ENCODE measurements around the gene MICAL3.

MICAL3 gene

GRCh38 chr22:17864398-17865182 lies 159.8 kb downstream of the MICAL3 start:
- peaks cover 64% of the 10 kb centered on the region for H3K36me3 ChIP-seq
- no peaks in the 10 kb centered on the region for H3K27me3 ChIP-seq
- no peak for TF ChIP-seq Cebpa-rat (IDR thresholded peaks at IDR 0.05)
- H3K4me2 ChIP-seq, result no peak overlapping the region
- H3K4me3 ChIP-seq, result no peak overlapping the region
- H3K9me3 ChIP-seq, result no peaks in the 10 kb centered on the region
- no peak overlapping the region for H3K27ac ChIP-seq
- H4K20me1 ChIP-seq, result peaks cover 3% of the 10 kb centered on the region
- H3K4me1 ChIP-seq, result peaks cover 36% of the 10 kb centered on the region
- no peak overlapping the region for H3K9ac ChIP-seq

- H3K4me1 ChIP-seq, result peaks cover 34% of the 10 kb centered on the region
- no peak overlapping the region for H3K27ac ChIP-seq
- H3K4me3 ChIP-seq, result no peak overlapping the region
- peaks cover 21% of the 10 kb centered on the region for H4K20me1 ChIP-seq
- H3K36me3 ChIP-seq, result peaks cover 61% of the 10 kb centered on the region
- H3K27me3 ChIP-seq, result no peaks in the 10 kb centered on the region
- TF ChIP-seq Cebpa-rat (IDR thresholded peaks at IDR 0.05), result no peak
- H3K4me2 ChIP-seq, result peak overlapping the region; percentile 15; the same call in 1 of the 2 replicates
- no peak overlapping the region for H3K9ac ChIP-seq
- no peaks in the 10 kb centered on the region for H3K9me3 ChIP-seq
These were observed 161.6 kb downstream of the MICAL3 start for GRCh38 chr22:17862646-17863181.

GRCh38 chr22:17861909-17862308 lies 162.5 kb downstream of the MICAL3 start:
- no peak for TF ChIP-seq Cebpa-rat (IDR thresholded peaks at IDR 0.05)
- H3K9me3 ChIP-seq, result no peaks in the 10 kb centered on the region
- no peak overlapping the region for H3K27ac ChIP-seq
- H4K20me1 ChIP-seq, result peaks cover 21% of the 10 kb centered on the region
- peaks cover 69% of the 10 kb centered on the region for H3K36me3 ChIP-seq
- H3K9ac ChIP-seq, result no peak overlapping the region
- no peak overlapping the region for H3K4me3 ChIP-seq
- H3K4me1 ChIP-seq, result peaks cover 26% of the 10 kb centered on the region
- H3K4me2 ChIP-seq, result no peak overlapping the region
- no peaks in the 10 kb centered on the region for H3K27me3 ChIP-seq

GRCh38 chr22:17860220-17860965 lies 164.0 kb downstream of the MICAL3 start:
- H3K4me3 ChIP-seq, result no peak overlapping the region
- H3K36me3 ChIP-seq, result peaks cover 69% of the 10 kb centered on the region
- no peak for TF ChIP-seq Cebpa-rat (IDR thresholded peaks at IDR 0.05)
- no peak overlapping the region for H3K4me2 ChIP-seq
- no peak overlapping the region for H3K9ac ChIP-seq
- H4K20me1 ChIP-seq, result peaks cover 21% of the 10 kb centered on the region
- no peaks in the 10 kb centered on the region for H3K9me3 ChIP-seq
- H3K27ac ChIP-seq, result no peak overlapping the region
- H3K27me3 ChIP-seq, result no peaks in the 10 kb centered on the region
- peaks cover 24% of the 10 kb centered on the region for H3K4me1 ChIP-seq

GRCh38 chr22:17858033-17858432 lies 166.3 kb downstream of the MICAL3 start:
- no peak overlapping the region for H3K4me2 ChIP-seq
- no peaks in the 10 kb centered on the region for H3K9me3 ChIP-seq

GRCh38 chr22:17855572-17856290 lies 168.6 kb downstream of the MICAL3 start:
- H3K9me3 ChIP-seq, result no peaks in the 10 kb centered on the region
- peaks cover 51% of the 10 kb centered on the region for H3K36me3 ChIP-seq
- H4K20me1 ChIP-seq, result peaks cover 21% of the 10 kb centered on the region
- TF ChIP-seq Cebpa-rat (IDR thresholded peaks at IDR 0.05), result no peak
- H3K9ac ChIP-seq, result no peak overlapping the region
- no peak overlapping the region for H3K27ac ChIP-seq
- H3K27me3 ChIP-seq, result no peaks in the 10 kb centered on the region
- H3K4me1 ChIP-seq, result peaks cover 13% of the 10 kb centered on the region
- H3K4me2 ChIP-seq, result no peak overlapping the region
- H3K4me3 ChIP-seq, result no peak overlapping the region

More at GRCh38 chr22:17858033-17858432, 166.3 kb downstream of the MICAL3 start:
- H3K27me3 ChIP-seq, result no peaks in the 10 kb centered on the region
- H3K4me3 ChIP-seq, result no peak overlapping the region
- H3K36me3 ChIP-seq, result peaks cover 58% of the 10 kb centered on the region
- H4K20me1 ChIP-seq, result peaks cover 21% of the 10 kb centered on the region
- H3K9ac ChIP-seq, result no peak overlapping the region
- peaks cover 19% of the 10 kb centered on the region for H3K4me1 ChIP-seq
- no peak overlapping the region for H3K27ac ChIP-seq
- TF ChIP-seq Cebpa-rat (IDR thresholded peaks at IDR 0.05), result no peak

GRCh38 chr22:17853073-17853472 lies 171.3 kb downstream of the MICAL3 start:
- TF ChIP-seq Cebpa-rat (IDR thresholded peaks at IDR 0.05), result no peak
- Histone ChIP-seq H3K4me1 (peaks cover 12% of the 10 kb centered on the region), H3K9me3 (no peaks in the 10 kb centered on the region), H3K36me3 (peaks cover 32% of the 10 kb centered on the region), H3K27me3 (no peaks in the 10 kb centered on the region), H3K27ac (no peak overlapping the region), H3K4me2 (no peak overlapping the region), H3K9ac (no peak overlapping the region), H4K20me1 (peaks cover 16% of the 10 kb centered on the region), H3K4me3 (no peak overlapping the region)

GRCh38 chr22:17851759-17852158 lies 172.6 kb downstream of the MICAL3 start:
- Histone ChIP-seq H3K4me1 (peaks cover 26% of the 10 kb centered on the region), H3K9me3 (no peaks in the 10 kb centered on the region), H3K27ac (no peak overlapping the region), H3K36me3 (peaks cover 19% of the 10 kb centered on the region; the same call in 1 of the 2 replicates), H3K4me3 (no peak overlapping the region), H3K9ac (no peak overlapping the region), H3K27me3 (no peaks in the 10 kb centered on the region), H4K20me1 (peaks cover 26% of the 10 kb centered on the region), H3K4me2 (no peak overlapping the region)
- TF ChIP-seq Cebpa-rat (IDR thresholded peaks at IDR 0.05), result no peak

GRCh38 chr22:17847360-17848078 lies 176.8 kb downstream of the MICAL3 start:
- H3K9ac ChIP-seq, result no peak overlapping the region
- 0 out of 2 replicates have a peak overlapping the region, but pooled peaks have one; percentile 9 for H3K4me3 ChIP-seq
- no peaks in the 10 kb centered on the region; the same call in 1 of the 2 replicates for H3K36me3 ChIP-seq
- TF ChIP-seq Cebpa-rat (IDR thresholded peaks at IDR 0.05), result no peak
- no peaks in the 10 kb centered on the region for H3K9me3 ChIP-seq
- peaks cover 61% of the 10 kb centered on the region for H3K4me1 ChIP-seq
- H3K27me3 ChIP-seq, result no peaks in the 10 kb centered on the region
- H4K20me1 ChIP-seq, result peaks cover 35% of the 10 kb centered on the region
- peak overlapping the region; percentile 87 for H3K4me2 ChIP-seq
- H3K27ac ChIP-seq, result no peak overlapping the region

Data from BLaER1 (cell line).